IMR-90 (cell line): ENCODE data around the gene LDAH. TPM values are rescaled to one million over a fixed set of nuclear protein-coding genes. Genes with fewer than 3 reads are reported as not detected.

Source experiments
- ATAC-seq: fragments of 200-7000 bp; cut with Tn5 transposase; 2 replicates; pipeline ENCODE4 v1.9.1; 2020; ENCODE audit warnings: low read depth, mild to moderate bottlenecking, moderate library complexity
- BruUV-seq: library from RNA; stranded (reverse); fragments of 400-500 nt; replicated peaks from 2 replicates; lab custom pipeline; 2021; lab: Mats Ljungman, UMichigan
- CTCF ChIA-PET: fragments of 300-600 bp; formaldehyde crosslinking; extraction: SDS; loops from one replicate; lab custom pipeline; 2021; ENCODE audit warnings: antibody characterized with exemption; lab: Yijun Ruan, JAX
- POLR2A ChIA-PET: fragments of 300-600 bp; sonication (Branson Sonifier 250); formaldehyde crosslinking; loops from one replicate; lab custom pipeline; 2022; ENCODE audit warnings: antibody characterized with exemption; ENCODE audit not compliant: unreplicated experiment; lab: Charles Lee
- DNase-seq: peaks from one replicate; pipeline ENCODE4 v3.0.0; 2013
- H2AFZ ChIP-seq: replicated peaks from 2 replicates; pipeline ENCODE3; 2013; ENCODE audit warnings: low read length, mild to moderate bottlenecking; ENCODE audit not compliant: poor library complexity
- H2AK5ac ChIP-seq: 2 replicates; pipeline ENCODE4 v1.6.1; 2013; ENCODE audit warnings: low read depth, low read length, inconsistent platforms
- H2AK9ac ChIP-seq: replicated peaks from 2 replicates; pipeline ENCODE3; 2013; ENCODE audit warnings: mild to moderate bottlenecking, low read depth, low read length, moderate library complexity; ENCODE audit not compliant: poor library complexity
- H2BK120ac ChIP-seq: 2 replicates; pipeline ENCODE4 v1.6.1; 2013; ENCODE audit warnings: low read depth, low read length, inconsistent platforms
- H2BK15ac ChIP-seq: 3 replicates; pipeline ENCODE4 v1.6.1; 2013; ENCODE audit warnings: low read depth, low read length, inconsistent platforms
- H2BK20ac ChIP-seq: 2 replicates; pipeline ENCODE4 v1.6.1; 2013; ENCODE audit warnings: low read depth, mild to moderate bottlenecking, inconsistent platforms, low read length, moderate library complexity
- H2BK5ac ChIP-seq: 2 replicates; pipeline ENCODE4 v1.6.1; 2013; ENCODE audit warnings: mild to moderate bottlenecking, low read depth, low read length, inconsistent platforms; ENCODE audit not compliant: poor library complexity, severe bottlenecking
- H3K14ac ChIP-seq: replicated peaks from 2 replicates; pipeline ENCODE4 v1.6.1; 2013; ENCODE audit warnings: low read depth, low read length, inconsistent platforms
- H3K18ac ChIP-seq: 2 replicates; pipeline ENCODE4 v1.6.1; 2013; ENCODE audit warnings: low read depth, low read length, control low read depth
- H3K23ac ChIP-seq: 2 replicates; pipeline ENCODE4 v1.6.1; 2013; ENCODE audit warnings: low read depth, low read length, inconsistent platforms
- H3K27ac ChIP-seq: 2 replicates; pipeline ENCODE4 v1.5.1; 2013; ENCODE audit warnings: mild to moderate bottlenecking, control low read depth, low read length; ENCODE audit not compliant: insufficient read depth
- H3K27me3 ChIP-seq: 2 replicates; pipeline ENCODE4 v1.6.1; 2013; ENCODE audit warnings: low read length; ENCODE audit not compliant: control insufficient read depth, insufficient read depth
- H3K36me3 ChIP-seq: 2 replicates; pipeline ENCODE4 v1.6.1; 2013; ENCODE audit warnings: low read length, mixed read lengths; ENCODE audit not compliant: control insufficient read depth, insufficient read depth
- H3K4ac ChIP-seq: 2 replicates; pipeline ENCODE4 v1.6.1; 2013; ENCODE audit warnings: low read depth, low read length, inconsistent platforms
- H3K4me1 ChIP-seq: 2 replicates; pipeline ENCODE4 v1.6.1; 2013; ENCODE audit warnings: low read length, mixed read lengths; ENCODE audit not compliant: control insufficient read depth, insufficient read depth
- H3K4me2 ChIP-seq: 2 replicates; pipeline ENCODE4 v1.6.1; 2013; ENCODE audit warnings: low read depth, mild to moderate bottlenecking, control low read depth, low read length, moderate library complexity
- H3K4me3 ChIP-seq: 2 replicates; pipeline ENCODE4 v1.5.1; 2013; ENCODE audit warnings: low read depth, mild to moderate bottlenecking, control low read depth, low read length, moderate library complexity; ENCODE audit not compliant: insufficient read depth
- H3K56ac ChIP-seq: 2 replicates; pipeline ENCODE4 v1.6.1; 2013; ENCODE audit warnings: low read length, inconsistent platforms; ENCODE audit not compliant: insufficient read depth; ENCODE audit errors: extremely low read depth
- H3K79me1 ChIP-seq, 2 experiments: 2 replicates each; pipeline ENCODE4 v1.6.1; 2013; ENCODE audit warnings: low read length in 2 of 2, inconsistent platforms in 1 of 2, low read depth in 1 of 2
- H3K9ac ChIP-seq: 2 replicates; pipeline ENCODE4 v1.6.1; 2013; ENCODE audit warnings: low read depth, low read length, control low read depth
- H3K9me1 ChIP-seq: 2 replicates; pipeline ENCODE4 v1.6.1; 2013; ENCODE audit warnings: low read length, inconsistent platforms; ENCODE audit not compliant: insufficient read depth
- H3K9me3 ChIP-seq: 2 replicates; pipeline ENCODE4 v1.6.1; 2013; ENCODE audit warnings: low read length; ENCODE audit not compliant: control insufficient read depth, insufficient read depth
- H4K20me1 ChIP-seq: 2 replicates; pipeline ENCODE4 v1.6.1; 2013; ENCODE audit warnings: low read length, inconsistent platforms; ENCODE audit not compliant: insufficient read depth
- H4K5ac ChIP-seq: 2 replicates; pipeline ENCODE4 v1.6.1; 2013; ENCODE audit warnings: mild to moderate bottlenecking, low read depth, low read length, control low read depth
- H4K8ac ChIP-seq, 2 experiments: 2 replicates each; pipeline ENCODE4 v1.6.1; 2013; ENCODE audit warnings: low read depth in 2 of 2, low read length in 2 of 2, control low read depth in 1 of 2, inconsistent platforms in 1 of 2
- H4K91ac ChIP-seq: 2 replicates; pipeline ENCODE4 v1.6.1; 2013; ENCODE audit warnings: low read depth, low read length, inconsistent platforms; ENCODE audit not compliant: insufficient read depth
- CEBPB ChIP-seq: IDR thresholded peaks from 2 replicates; pipeline ENCODE4 v1.6.1; 2012; ENCODE audit warnings: low read depth, low read length, improper control_type of control experiment
- CHD1 ChIP-seq: IDR thresholded peaks from 2 replicates; pipeline ENCODE4 v1.6.1; 2012; ENCODE audit warnings: low read depth, low read length, improper control_type of control experiment
- POLR2A ChIP-seq: IDR thresholded peaks from 2 replicates; pipeline ENCODE4 v1.6.1; 2012; ENCODE audit warnings: mild to moderate bottlenecking, low read depth, low read length
- WGBS, 2 experiments: methylation state at CpG; one replicate each; pipeline versions ENCODE4 v1.1.5 to v1.1.7; 2013; ENCODE audit warnings: missing lambda C conversion rate in 2 of 2; ENCODE audit not compliant: insufficient read length in 1 of 2; ENCODE audit errors: extremely low coverage in 2 of 2; 5-methylcytosine and 5-hydroxymethylcytosine counted together
- dilution Hi-C: fragments of 300-500 bp; cut with HindIII; formaldehyde crosslinking; loops from one replicate; pipeline ENCODE4 v1.14.3; 2018; ENCODE audit warnings: low sequenced_read_pairs; ENCODE audit not compliant: unreplicated experiment
- in situ Hi-C: fragments of 300-500 bp; cut with MboI; formaldehyde crosslinking; loops from 3 replicates; pipeline ENCODE4 v1.14.3; 2019; ENCODE audit warnings: low sequenced_read_pairs, inconsistent platforms, mixed read lengths
- intact Hi-C: fragments of 100-400 bp; cut with micrococcal nuclease; formaldehyde crosslinking; loops from 2 replicates; pipeline ENCODE4 v1.10.0; 2022
- polyA plus RNA-seq, 3 experiments: library from polyadenylated mRNA; depleted of rRNA; stranded (reverse); fragments of >200 nt; gene quantifications; 2 replicates each; pipeline ENCODE4 v1.2.3, GENCODE V29; 2012; ENCODE audit warnings: low replicate concordance in 1 of 3
- total RNA-seq: library from RNA; depleted of rRNA; stranded (reverse); fragments of >200 nt; gene quantifications from 2 replicates; pipeline ENCODE4 v1.2.3, GENCODE V29; 2012

The LDAH gene
- total and polyA plus RNA-seq, 2 of the 4 experiments (the other 2 are of a cell fraction), result 12.1 to 31.7 TPM

- Histone ChIP-seq H3K27me3 (no peaks in the 10 kb centered on the region), H3K4me3 (no peak overlapping the region), H3K79me1 (peaks cover 5 to 8% of the 10 kb centered on the region in 2 experiments; a peak in 3 of 4 replicates), H3K56ac (no peak overlapping the region), H4K20me1 (no peaks in the 10 kb centered on the region), H3K9me1 (no peaks in the 10 kb centered on the region), H3K4ac (no peak overlapping the region), H3K14ac (no peak overlapping the region), H3K18ac (no peak overlapping the region), H3K23ac (no peak overlapping the region), H2AK9ac (no peak overlapping the region), H2BK120ac (no peak overlapping the region), H3K9me3 (no peaks in the 10 kb centered on the region), H2BK15ac (no peak overlapping the region), H3K4me2 (no peak overlapping the region), H3K9ac (no peak overlapping the region), H3K36me3 (no peaks in the 10 kb centered on the region), H2BK5ac (no peak overlapping the region), H3K4me1 (no peaks in the 10 kb centered on the region), H4K91ac (no peak overlapping the region), H2AFZ (no peak overlapping the region), H2BK20ac (no peak overlapping the region), H4K5ac (peak overlapping the region; percentile 62), H2AK5ac (no peak overlapping the region), H4K8ac (peak overlapping the region; percentile 79 to 96; a peak in 1 of 4 replicates), H3K27ac (no peak overlapping the region)
- no CpG with 5 or more reads among the region's 5 CpGs for WGBS, 2 experiments
- no peak for TF ChIP-seq POLR2A
- no peak for TF ChIP-seq CHD1
- TF ChIP-seq CEBPB, result no peak
- BruUV-seq, result no TSS peak
- intact Hi-C loops (loop anchor here (2.0 to 10.0 kb wide), 2 partner anchors 141 to 889 kb away; no protein-coding TSS in a partner anchor), in situ Hi-C loops (no loop called here), dilution Hi-C loops (no loop called here)
- POLR2A ChIA-PET, result no interaction called here
- DNase-seq (no peak), ATAC-seq (no peak)
- CTCF ChIA-PET, result no interaction called here
Measured at GRCh38 chr2:20823917-20824316, 1.0 kb upstream of the LDAH start.
